ENCODE data around the gene CDC45. TPM values are rescaled to one million over a fixed set of nuclear protein-coding genes. Genes with fewer than 3 reads are reported as not detected.

CDC45 gene
- total and polyA plus RNA-seq, 2 of the 13 experiments (the other 11 are each of a cell fraction or from before 2014, with no cell fraction given): 14.4 to 36.3 TPM

- TF ChIP-seq SYNCRIP (IDR thresholded peaks at IDR 0.05; ENCODE audit: insufficient read depth, low read depth, low read length) (no peak), BHLHE40 (IDR thresholded peaks at IDR 0.05; ENCODE audit: low read length) (peak; percentile 86), RARA (CRISPR knock-in tag; IDR thresholded peaks at IDR 0.05) (peak; percentile 45; the same call in 1 of the 2 replicates), SETDB1 (CRISPR knock-in tag; IDR thresholded peaks at IDR 0.05; ENCODE audit: borderline replicate concordance) (no peak), ZNF775 (CRISPR knock-in tag; IDR thresholded peaks at IDR 0.05; ENCODE audit: borderline replicate concordance) (no peak), ZBTB4 (CRISPR knock-in tag; IDR thresholded peaks at IDR 0.05; ENCODE audit: borderline replicate concordance) (no peak), ZBTB37 (CRISPR knock-in tag; IDR thresholded peaks at IDR 0.05) (no peak), ZNF530 (CRISPR knock-in tag; IDR thresholded peaks at IDR 0.05; ENCODE audit: low read depth) (no peak), ZBTB44 (CRISPR knock-in tag; IDR thresholded peaks at IDR 0.05) (no peak), MYNN (CRISPR knock-in tag; IDR thresholded peaks at IDR 0.05; ENCODE audit: low read depth) (no peak), ZNF224 (CRISPR knock-in tag; IDR thresholded peaks at IDR 0.05) (peak; percentile 95), HMG20A (CRISPR knock-in tag; IDR thresholded peaks at IDR 0.05; ENCODE audit: borderline replicate concordance) (no peak), ZNF607 (CRISPR knock-in tag; IDR thresholded peaks at IDR 0.05; ENCODE audit: borderline replicate concordance) (no peak), MXD1 (CRISPR knock-in tag; IDR thresholded peaks at IDR 0.05) (peak; percentile 73; the same call in 1 of the 2 replicates), SOX13 (IDR thresholded peaks at IDR 0.05) (no peak), SOX13 (CRISPR knock-in tag; conservative IDR thresholded peaks at IDR 0.05 in 1 of 2, IDR thresholded peaks at IDR 0.05 in 1 of 2) (peak in 1 of 2 experiments; percentile 10; a peak in 1 of 4 replicates), ZNF740 (CRISPR knock-in tag; IDR thresholded peaks at IDR 0.05) (0 out of 2 replicates have a peak, but pooled peaks have one; percentile 23), PHF20 (CRISPR knock-in tag; IDR thresholded peaks at IDR 0.05) (no peak), MLX (CRISPR knock-in tag; IDR thresholded peaks at IDR 0.05) (peak; percentile 40; the same call in 1 of the 2 replicates), RBM22 (optimal IDR thresholded peaks at IDR 0.05; ENCODE audit: low read length) (no peak), MTF1 (CRISPR knock-in tag; IDR thresholded peaks at IDR 0.05) (no peak), HIVEP1 (CRISPR knock-in tag; IDR thresholded peaks at IDR 0.05) (peak; percentile 61; the same call in 1 of the 2 replicates), DNMT3B (CRISPR knock-in tag; conservative IDR thresholded peaks at IDR 0.05) (no peak)
Observed at GRCh38 chr22:19430890-19431541, 48.7 kb upstream of the CDC45 start (continued).

Data from HepG2 (cell line).